Neural progenitor cell (in vitro differentiated cells): ENCODE results near the gene SEPTIN8.

Experiments used
- CTCF ChIP-seq: fragments of 200-600 bp; sonication (generic); IDR thresholded peaks from 2 replicates; pipeline ENCODE4 v1.5.1; 2017; ENCODE audit warnings: antibody characterized with exemption, mild to moderate bottlenecking
- EZH2 ChIP-seq: fragments of 200-600 bp; sonication (generic); IDR thresholded peaks from 2 replicates; pipeline ENCODE4 v1.6.1; 2017; ENCODE audit warnings: antibody characterized with exemption, mild to moderate bottlenecking, moderate library complexity

GRCh38 chr5:132822650-132823480 is 45.8 kb upstream of the SEPTIN8 start:
- TF ChIP-seq EZH2 (no peak), CTCF (no peak)
